Activated naive CD8-positive, alpha-beta T cell treated with anti-CD3 and anti-CD28 coated beads for 36 hours (primary cell): Measurements from ENCODE around the gene FBH1. TPM values are rescaled to one million over a fixed set of nuclear protein-coding genes. Genes with fewer than 3 reads are reported as not detected.
"Not testable (repeated sequence)": the region's sequence is repeated elsewhere in the genome, so short reads cannot be mapped to it uniquely, and the experiment has no call there.

Experiments used
- DNase-seq: peaks from one replicate; pipeline ENCODE4 v3.0.0; 2021
- H3K27ac Mint-ChIP-seq: one replicate; pipeline ENCODE4 v1.8.0; 2022; ENCODE audit warnings: mild to moderate bottlenecking, moderate library complexity, mixed read lengths
- H3K27me3 Mint-ChIP-seq: one replicate; pipeline ENCODE4 v1.8.0; 2022; ENCODE audit warnings: mild to moderate bottlenecking, mixed read lengths
- H3K36me3 Mint-ChIP-seq: one replicate; pipeline ENCODE4 v1.8.0; 2021; ENCODE audit warnings: mild to moderate bottlenecking, mixed read lengths
- H3K4me1 Mint-ChIP-seq: one replicate; pipeline ENCODE4 v1.8.0; 2021; ENCODE audit warnings: mixed read lengths
- H3K4me3 Mint-ChIP-seq: one replicate; pipeline ENCODE4 v1.8.0; 2022; ENCODE audit warnings: mild to moderate bottlenecking, moderate library complexity, mixed read lengths
- H3K9me3 Mint-ChIP-seq: one replicate; pipeline ENCODE4 v1.8.0; 2022; ENCODE audit warnings: mixed read lengths
- total RNA-seq, 2 experiments: library from RNA; stranded (reverse); gene quantifications; one replicate each; pipeline ENCODE4 v1.2.3, GENCODE V29; 2021

Gene FBH1
- total RNA-seq, 2 experiments from 2014 or later = 48.7 to 49.0 TPM

GRCh38 chr10:5866451-5867081 lies 23.5 kb upstream of the FBH1 start:
- not testable (repeated sequence) for H3K4me1 Mint-ChIP-seq, H3K27me3 Mint-ChIP-seq, H3K9me3 Mint-ChIP-seq, DNase-seq, H3K4me3 Mint-ChIP-seq, H3K27ac Mint-ChIP-seq
- peaks cover 23% of the 10 kb centered on the region for H3K36me3 Mint-ChIP-seq

DNA sequence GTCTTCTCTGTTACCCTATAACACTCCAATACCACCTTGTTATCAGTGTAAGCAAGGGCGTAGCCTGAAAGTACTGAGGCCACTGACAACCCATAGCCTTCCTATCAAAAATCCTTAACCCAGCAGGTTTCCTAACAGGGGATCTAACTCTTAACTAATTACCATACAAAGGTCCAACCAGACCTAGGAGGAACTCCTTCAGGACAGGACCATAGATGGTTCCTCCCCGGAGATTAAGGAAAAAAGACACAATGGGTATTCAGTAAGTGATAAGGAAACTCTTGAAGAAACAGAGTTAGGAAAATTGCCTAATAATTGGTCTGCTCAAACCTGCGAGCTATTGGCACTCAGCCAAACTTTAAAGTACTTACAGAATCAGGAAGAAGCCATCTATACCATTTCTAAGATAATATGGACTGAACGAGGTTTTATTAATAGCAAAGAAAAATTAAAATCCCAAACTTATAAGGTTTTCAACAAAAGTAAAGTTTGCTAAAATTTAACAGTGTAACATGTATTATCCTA lies 22.9 kb upstream of the FBH1 start:
- H3K36me3 Mint-ChIP-seq = peaks cover 21% of the 10 kb centered on the region
- H3K9me3 Mint-ChIP-seq, H3K27ac Mint-ChIP-seq, DNase-seq, H3K27me3 Mint-ChIP-seq, H3K4me1 Mint-ChIP-seq, H3K4me3 Mint-ChIP-seq: not testable (repeated sequence)

DNA sequence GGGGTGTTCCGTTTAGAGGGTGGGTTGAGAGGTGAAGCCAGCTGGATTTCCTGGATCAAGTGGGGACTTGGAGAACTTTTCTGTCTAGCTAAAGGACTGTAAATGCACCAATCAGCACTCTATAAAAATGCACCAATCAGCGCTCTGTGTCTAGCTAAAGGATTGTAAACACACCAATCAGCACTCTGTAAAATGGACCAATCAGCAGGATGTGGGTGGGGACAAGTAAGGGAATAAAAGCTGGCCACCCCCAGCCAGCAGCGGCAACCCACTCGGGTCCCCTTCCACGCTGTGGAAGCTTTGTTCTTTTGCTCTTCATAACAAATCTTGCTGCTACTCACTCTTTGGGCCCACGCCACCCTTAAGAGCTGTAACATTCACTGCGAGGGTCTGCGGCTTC lies 21.7 kb upstream of the FBH1 start:
- DNase-seq, H3K4me1 Mint-ChIP-seq, H3K27me3 Mint-ChIP-seq, H3K4me3 Mint-ChIP-seq, H3K9me3 Mint-ChIP-seq, H3K27ac Mint-ChIP-seq: not testable (repeated sequence)
- peaks cover 11% of the 10 kb centered on the region for H3K36me3 Mint-ChIP-seq

DNA sequence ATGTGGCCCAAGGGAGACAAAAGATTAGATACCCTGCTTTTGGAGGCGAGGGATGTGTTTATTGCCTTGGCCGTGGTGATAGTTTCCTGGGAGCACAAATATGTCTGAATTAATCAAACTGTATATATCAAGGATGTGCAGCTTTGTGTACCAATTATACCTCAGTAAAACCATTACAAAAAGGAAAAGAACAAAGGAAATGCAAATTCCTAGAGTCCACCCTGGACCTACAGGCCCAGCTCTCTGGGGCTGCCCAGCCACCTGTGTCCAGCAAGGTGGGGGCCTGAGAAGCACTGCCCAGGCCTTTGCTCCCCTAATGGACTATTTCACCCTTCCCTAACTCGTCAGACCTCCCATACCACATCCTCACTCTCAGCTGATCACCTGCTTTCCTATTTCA lies 20.9 kb upstream of the FBH1 start:
- DNase-seq = no peak
- peaks cover 10% of the 10 kb centered on the region for H3K4me1 Mint-ChIP-seq
- H3K9me3 Mint-ChIP-seq = peaks cover 6% of the 10 kb centered on the region
- no peak overlapping the region for H3K4me3 Mint-ChIP-seq
- no peak overlapping the region for H3K27ac Mint-ChIP-seq
- H3K36me3 Mint-ChIP-seq = peaks cover 11% of the 10 kb centered on the region
- H3K27me3 Mint-ChIP-seq = no peaks in the 10 kb centered on the region

DNA sequence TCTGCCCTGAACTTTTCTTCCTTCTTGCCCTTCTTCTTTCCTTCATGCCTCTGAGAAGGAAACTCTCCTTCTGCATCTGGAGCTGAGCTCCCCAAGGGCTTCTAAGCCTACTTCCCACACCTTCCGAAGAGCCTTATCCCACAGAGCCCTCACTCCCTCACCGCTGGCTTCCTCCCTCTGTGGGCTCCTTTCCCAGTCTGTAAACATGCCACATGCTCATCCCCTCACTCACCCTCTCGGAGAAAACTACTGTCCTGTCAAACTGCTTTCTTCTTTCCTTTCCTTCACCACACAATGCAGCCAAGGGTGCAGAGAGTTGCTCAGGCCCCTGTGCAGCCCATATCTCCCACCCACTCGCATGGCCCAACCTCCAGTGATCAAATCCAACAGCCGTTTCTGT lies 18.4 kb upstream of the FBH1 start:
- H3K4me1 Mint-ChIP-seq = peaks cover 9% of the 10 kb centered on the region
- peaks cover 6% of the 10 kb centered on the region for H3K9me3 Mint-ChIP-seq

GRCh38 chr10:5873515-5873995 lies 16.5 kb upstream of the FBH1 start:
- peaks cover 13% of the 10 kb centered on the region for H3K36me3 Mint-ChIP-seq
- H3K4me1 Mint-ChIP-seq = peaks cover 6% of the 10 kb centered on the region
- H3K27me3 Mint-ChIP-seq = no peaks in the 10 kb centered on the region
- H3K9me3 Mint-ChIP-seq = peaks cover 2% of the 10 kb centered on the region
- peak; percentile 58 for DNase-seq
- H3K4me3 Mint-ChIP-seq = peak overlapping the region; percentile 13
- H3K27ac Mint-ChIP-seq = peak overlapping the region; percentile 14

More for the DNA sequence above, 18.4 kb upstream of the FBH1 start:
- DNase-seq = no peak
- Mint-ChIP-seq H3K4me3 (no peak overlapping the region), H3K27ac (no peak overlapping the region), H3K27me3 (no peaks in the 10 kb centered on the region), H3K36me3 (peaks cover 11% of the 10 kb centered on the region)

DNA sequence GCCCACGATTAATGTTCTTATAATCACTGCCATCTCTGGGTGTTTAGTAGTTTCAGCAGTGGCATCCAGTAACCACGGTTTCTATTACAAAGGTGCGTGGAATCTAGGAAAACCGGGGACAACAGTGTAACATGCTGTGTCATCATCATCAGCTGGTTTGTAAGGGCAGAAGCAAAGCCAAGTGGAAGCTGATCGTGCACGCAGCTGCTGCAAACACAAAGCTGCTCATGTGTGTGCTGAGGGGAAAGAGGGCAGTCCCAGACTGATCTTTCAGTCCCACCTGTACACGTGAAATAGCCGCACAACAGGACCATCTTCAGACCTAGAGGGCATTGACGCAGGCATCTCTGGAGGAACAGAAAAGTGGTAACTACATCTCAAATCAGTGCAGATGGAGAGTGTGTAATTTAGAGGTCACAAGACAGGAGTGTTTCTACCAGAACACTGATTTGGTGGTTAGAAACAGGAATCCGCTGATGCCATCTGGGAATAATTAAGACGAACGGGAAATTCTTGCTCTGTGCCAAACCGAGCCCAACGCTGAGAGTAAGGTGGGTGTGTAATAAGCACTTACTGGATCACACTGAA lies 13.8 kb upstream of the FBH1 start:
- Mint-ChIP-seq H3K36me3 (peaks cover 6% of the 10 kb centered on the region), H3K27ac (no peak overlapping the region), H3K27me3 (no peaks in the 10 kb centered on the region), H3K4me1 (peaks cover 8% of the 10 kb centered on the region), H3K4me3 (no peak overlapping the region), H3K9me3 (no peaks in the 10 kb centered on the region)
- no peak for DNase-seq

DNA sequence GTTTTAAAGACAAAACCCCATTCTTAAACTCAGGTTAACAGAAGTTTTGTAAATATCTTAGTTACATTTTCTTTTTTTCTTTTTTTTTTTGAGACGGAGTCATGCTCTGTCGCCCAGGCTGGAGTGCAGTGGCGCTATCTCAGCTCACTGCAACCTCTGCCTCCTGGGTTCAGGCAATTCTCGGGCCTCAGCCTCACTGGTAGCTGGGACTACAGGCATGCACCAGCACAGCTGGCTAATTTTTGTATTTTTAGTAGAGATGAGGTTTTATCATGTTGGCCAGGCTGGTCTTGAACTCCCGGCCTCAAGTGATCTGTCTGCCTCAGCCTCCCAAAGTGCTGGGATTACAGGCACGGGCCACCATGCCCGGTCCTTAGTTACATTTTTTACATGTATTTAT lies 13.0 kb upstream of the FBH1 start:
- H3K36me3 Mint-ChIP-seq, H3K4me1 Mint-ChIP-seq, H3K9me3 Mint-ChIP-seq, H3K4me3 Mint-ChIP-seq, H3K27me3 Mint-ChIP-seq, H3K27ac Mint-ChIP-seq, DNase-seq: not testable (repeated sequence)

GRCh38 chr10:5882961-5883360 lies 7.1 kb upstream of the FBH1 start:
- Mint-ChIP-seq H3K9me3 (no peaks in the 10 kb centered on the region), H3K27ac (no peak overlapping the region)
- DNase-seq = no peak

DNA sequence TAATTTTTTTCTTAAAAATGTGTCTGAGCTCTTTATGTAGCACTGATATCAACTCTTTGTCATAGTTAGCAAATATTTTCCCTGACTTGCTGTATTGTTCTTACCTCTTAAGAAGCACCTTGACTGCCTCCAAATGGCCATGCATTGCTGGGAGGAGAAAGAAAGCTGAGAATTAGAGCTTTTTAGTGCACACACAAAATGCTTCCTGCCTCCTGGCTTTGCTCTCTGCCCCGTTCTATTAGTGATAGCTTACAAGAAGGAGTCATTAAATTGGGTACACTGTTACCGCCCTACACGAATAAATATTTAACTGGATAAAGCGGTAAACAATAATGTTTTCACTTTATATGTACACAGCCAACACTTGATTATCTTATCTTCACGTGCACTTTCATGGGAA lies 4.4 kb upstream of the FBH1 start:
- no peaks in the 10 kb centered on the region for H3K9me3 Mint-ChIP-seq
- H3K27me3 Mint-ChIP-seq = no peaks in the 10 kb centered on the region
- H3K4me1 Mint-ChIP-seq = peaks cover 20% of the 10 kb centered on the region
- H3K4me3 Mint-ChIP-seq = no peak overlapping the region
- H3K36me3 Mint-ChIP-seq = peaks cover 21% of the 10 kb centered on the region
- DNase-seq = no peak
- H3K27ac Mint-ChIP-seq = no peak overlapping the region

More at GRCh38 chr10:5882961-5883360, 7.1 kb upstream of the FBH1 start:
- Mint-ChIP-seq H3K27me3 (no peaks in the 10 kb centered on the region), H3K4me3 (no peak overlapping the region), H3K4me1 (peaks cover 13% of the 10 kb centered on the region), H3K36me3 (peaks cover 25% of the 10 kb centered on the region)

DNA sequence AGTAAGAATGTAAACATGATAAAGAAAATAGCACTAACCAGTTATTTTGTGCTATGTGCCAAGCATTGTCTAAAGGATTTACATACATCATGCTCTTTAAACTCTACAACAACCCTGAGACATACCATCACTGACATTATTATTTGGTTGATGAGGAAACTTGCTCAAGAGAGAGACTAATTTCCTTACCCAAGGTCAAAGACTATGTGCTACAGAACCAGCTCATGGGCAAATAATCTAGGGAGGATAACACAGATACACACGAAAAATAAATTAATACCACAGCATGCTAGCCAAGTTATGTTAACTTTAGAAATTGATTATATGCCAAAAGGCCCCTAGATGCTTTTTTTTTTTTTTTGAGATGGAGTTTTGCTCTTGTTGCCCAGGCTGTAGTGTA lies 3.0 kb upstream of the FBH1 start:
- DNase-seq = no peak
- H3K9me3 Mint-ChIP-seq = no peaks in the 10 kb centered on the region
- H3K4me1 Mint-ChIP-seq = peaks cover 31% of the 10 kb centered on the region
- no peak overlapping the region for H3K27ac Mint-ChIP-seq
- peak overlapping the region; percentile 1 for H3K4me3 Mint-ChIP-seq
- no peaks in the 10 kb centered on the region for H3K27me3 Mint-ChIP-seq
- H3K36me3 Mint-ChIP-seq = peaks cover 29% of the 10 kb centered on the region

- Mint-ChIP-seq H3K9me3 (no peaks in the 10 kb centered on the region), H3K36me3 (peaks cover 33% of the 10 kb centered on the region), H3K4me1 (peaks cover 37% of the 10 kb centered on the region), H3K4me3 (peak overlapping the region; percentile 91), H3K27me3 (no peaks in the 10 kb centered on the region), H3K27ac (no peak overlapping the region)
- DNase-seq = no peak
Observed at GRCh38 chr10:5887641-5888040, 2.4 kb upstream of the FBH1 start.

- H3K9me3 Mint-ChIP-seq = no peaks in the 10 kb centered on the region
- peaks cover 35% of the 10 kb centered on the region for H3K36me3 Mint-ChIP-seq
- no peaks in the 10 kb centered on the region for H3K27me3 Mint-ChIP-seq
- no peak overlapping the region for H3K27ac Mint-ChIP-seq
- H3K4me3 Mint-ChIP-seq = peak overlapping the region; percentile 91
- peaks cover 40% of the 10 kb centered on the region for H3K4me1 Mint-ChIP-seq
- no peak for DNase-seq
Observed at GRCh38 chr10:5888351-5888750, 1.7 kb upstream of the FBH1 start.

DNA sequence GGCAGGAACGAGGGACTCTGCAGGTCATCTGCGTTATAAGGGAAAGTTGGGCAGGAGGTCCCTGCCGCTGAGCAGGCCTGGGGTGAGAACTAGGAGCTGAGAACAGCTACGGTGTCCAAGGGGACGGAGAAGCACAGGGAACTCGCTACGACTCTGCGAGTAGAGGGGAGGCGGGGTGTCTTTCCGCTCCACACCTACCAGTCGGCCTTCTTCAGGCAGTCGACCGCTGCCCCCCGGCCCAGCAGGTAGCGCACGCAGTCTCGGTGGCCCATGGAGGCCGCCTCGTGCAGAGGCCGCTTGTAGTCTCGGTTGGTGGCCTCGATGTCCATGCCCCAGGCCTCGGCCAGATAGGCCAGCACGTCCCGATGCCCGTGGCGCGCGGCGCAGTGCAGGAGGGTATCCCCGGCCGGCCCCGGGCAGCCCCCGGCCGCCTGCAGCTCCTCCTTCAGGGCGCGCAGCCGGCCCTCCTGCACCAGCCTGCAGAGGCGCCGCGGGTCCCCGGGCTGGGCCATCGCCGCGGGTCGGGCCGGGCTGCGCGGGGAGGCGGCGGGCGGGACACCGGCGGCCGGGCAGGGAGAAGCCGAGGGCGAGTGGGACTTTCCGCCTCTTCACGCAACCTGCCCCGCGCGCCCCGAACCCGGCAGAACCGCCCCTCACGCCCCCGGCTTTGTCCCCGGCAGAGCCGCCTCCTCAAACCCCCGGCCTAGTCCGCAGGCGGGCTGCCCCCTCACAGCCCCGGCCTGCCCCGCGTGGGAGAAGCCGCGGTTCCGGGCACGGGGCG lies 1.0 kb upstream of the FBH1 start:
- peak overlapping the region; percentile 75 for H3K27ac Mint-ChIP-seq
- H3K9me3 Mint-ChIP-seq = no peaks in the 10 kb centered on the region
- peak overlapping the region; percentile 91 for H3K4me3 Mint-ChIP-seq

DNA sequence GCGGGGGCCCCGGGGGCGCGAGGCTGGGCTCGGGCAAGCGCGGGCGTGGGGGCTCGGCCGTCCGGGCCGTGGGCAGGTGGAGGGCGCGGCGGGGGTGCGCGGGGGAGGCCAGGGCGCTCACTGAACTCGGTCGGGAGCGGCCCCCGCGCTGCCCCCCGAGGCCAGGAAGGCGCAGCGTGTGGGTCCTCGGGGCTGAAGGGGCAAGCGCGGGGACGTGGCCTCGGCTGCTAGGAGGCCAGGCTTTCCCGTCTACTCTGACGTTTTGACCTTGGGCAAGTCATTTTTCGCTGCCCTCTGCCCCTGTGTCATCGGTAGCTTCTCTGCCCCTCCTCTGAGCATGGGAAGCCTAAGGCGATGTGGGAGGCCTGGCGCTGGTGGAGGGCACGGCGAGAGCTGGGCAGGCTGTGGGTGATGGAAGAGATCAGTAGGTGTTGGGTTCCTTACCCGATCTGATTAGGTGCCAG lies 441 bp downstream of the FBH1 start:
- peaks cover 44% of the 10 kb centered on the region for H3K4me1 Mint-ChIP-seq
- peak; percentile 39 for DNase-seq
- H3K36me3 Mint-ChIP-seq = peaks cover 41% of the 10 kb centered on the region
- peak overlapping the region; percentile 55 for H3K27ac Mint-ChIP-seq
- no peaks in the 10 kb centered on the region for H3K27me3 Mint-ChIP-seq
- no peaks in the 10 kb centered on the region for H3K9me3 Mint-ChIP-seq
- H3K4me3 Mint-ChIP-seq = peak overlapping the region; percentile 94

More for the DNA sequence above, 1.0 kb upstream of the FBH1 start:
- peaks cover 40% of the 10 kb centered on the region for H3K4me1 Mint-ChIP-seq
- no peaks in the 10 kb centered on the region for H3K27me3 Mint-ChIP-seq
- peaks cover 37% of the 10 kb centered on the region for H3K36me3 Mint-ChIP-seq
- DNase-seq = peak; percentile 67
